ENCODE data around the gene AKR1D1.
"Not testable (repeated sequence)": the region's sequence is repeated elsewhere in the genome, so short reads cannot be mapped to it uniquely, and the experiment has no call there.

The AKR1D1 gene

DNA sequence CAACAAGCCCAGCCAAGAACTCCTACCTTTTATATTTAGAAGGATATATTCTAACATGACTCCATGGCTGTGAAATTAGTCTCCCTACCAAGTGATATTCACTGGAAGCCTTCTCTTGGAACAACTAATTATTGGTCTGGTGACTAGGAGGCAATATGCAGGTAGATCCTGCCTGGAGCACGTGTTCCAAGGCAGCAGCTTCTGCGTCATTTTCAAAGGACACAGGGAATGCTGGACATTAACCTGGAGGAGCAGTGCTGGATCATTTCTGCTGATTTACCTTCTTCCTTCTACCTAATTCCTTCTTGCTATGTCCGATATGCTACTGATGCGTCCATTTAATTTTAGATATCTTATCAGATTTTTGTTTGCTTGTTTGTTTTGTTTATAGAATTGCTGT is 5.6 kb downstream of the AKR1D1 start:
- no peaks in the 10 kb centered on the region for H3K27me3 ChIP-seq

DNA sequence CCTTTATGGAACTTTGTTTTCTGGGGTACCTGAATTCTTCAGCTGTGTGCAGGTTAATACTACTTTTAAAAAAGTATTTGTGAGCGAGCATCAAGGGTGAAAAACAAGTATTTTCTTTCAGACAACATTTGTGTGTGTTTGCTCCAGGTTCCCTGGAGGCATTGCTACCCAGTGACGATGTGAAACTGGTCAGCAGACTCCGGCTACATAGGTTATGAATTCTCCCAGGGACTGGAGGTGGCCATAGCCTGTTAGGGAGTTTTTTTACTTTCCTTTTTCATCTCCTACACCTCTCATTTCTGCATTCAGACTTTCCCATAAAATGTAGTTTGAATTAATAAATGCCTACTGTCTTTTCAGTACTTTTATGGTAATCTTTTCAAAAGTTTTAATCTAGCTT is 7.6 kb downstream of the AKR1D1 start:
- no peaks in the 10 kb centered on the region for H3K36me3 ChIP-seq
- H3K4me1 ChIP-seq (ENCODE audit: control insufficient read depth in 1 of 2, insufficient read depth in 1 of 2, low read depth in 1 of 2, low read length in 1 of 2), result peaks cover 0 to under 1% of the 10 kb centered on the region in 2 experiments
- TF ChIP-seq, protein P1, sequence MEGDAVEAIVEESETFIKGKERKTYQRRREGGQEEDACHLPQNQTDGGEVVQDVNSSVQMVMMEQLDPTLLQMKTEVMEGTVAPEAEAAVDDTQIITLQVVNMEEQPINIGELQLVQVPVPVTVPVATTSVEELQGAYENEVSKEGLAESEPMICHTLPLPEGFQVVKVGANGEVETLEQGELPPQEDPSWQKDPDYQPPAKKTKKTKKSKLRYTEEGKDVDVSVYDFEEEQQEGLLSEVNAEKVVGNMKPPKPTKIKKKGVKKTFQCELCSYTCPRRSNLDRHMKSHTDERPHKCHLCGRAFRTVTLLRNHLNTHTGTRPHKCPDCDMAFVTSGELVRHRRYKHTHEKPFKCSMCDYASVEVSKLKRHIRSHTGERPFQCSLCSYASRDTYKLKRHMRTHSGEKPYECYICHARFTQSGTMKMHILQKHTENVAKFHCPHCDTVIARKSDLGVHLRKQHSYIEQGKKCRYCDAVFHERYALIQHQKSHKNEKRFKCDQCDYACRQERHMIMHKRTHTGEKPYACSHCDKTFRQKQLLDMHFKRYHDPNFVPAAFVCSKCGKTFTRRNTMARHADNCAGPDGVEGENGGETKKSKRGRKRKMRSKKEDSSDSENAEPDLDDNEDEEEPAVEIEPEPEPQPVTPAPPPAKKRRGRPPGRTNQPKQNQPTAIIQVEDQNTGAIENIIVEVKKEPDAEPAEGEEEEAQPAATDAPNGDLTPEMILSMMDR (IDR thresholded peaks at IDR 0.05), result no peak
- no peaks in the 10 kb centered on the region for H3K9me3 ChIP-seq
- H3K27me3 ChIP-seq, result no peaks in the 10 kb centered on the region
- no peak overlapping the region for H3K27ac ChIP-seq
- H3K4me3 ChIP-seq (ENCODE audit: low read depth in 1 of 2, low read length in 1 of 2), result no peak overlapping the region

More for the DNA sequence above, 5.6 kb downstream of the AKR1D1 start:
- Histone ChIP-seq H3K36me3 (no peaks in the 10 kb centered on the region), H3K27ac (no peak overlapping the region), H3K9me3 (no peaks in the 10 kb centered on the region), H3K4me3 (ENCODE audit: low read depth in 1 of 2, low read length in 1 of 2) (no peak overlapping the region), H3K4me1 (ENCODE audit: control insufficient read depth in 1 of 2, insufficient read depth in 1 of 2, low read depth in 1 of 2, low read length in 1 of 2) (no peaks in the 10 kb centered on the region)
- TF ChIP-seq, protein P1 (IDR thresholded peaks at IDR 0.05), result no peak

DNA sequence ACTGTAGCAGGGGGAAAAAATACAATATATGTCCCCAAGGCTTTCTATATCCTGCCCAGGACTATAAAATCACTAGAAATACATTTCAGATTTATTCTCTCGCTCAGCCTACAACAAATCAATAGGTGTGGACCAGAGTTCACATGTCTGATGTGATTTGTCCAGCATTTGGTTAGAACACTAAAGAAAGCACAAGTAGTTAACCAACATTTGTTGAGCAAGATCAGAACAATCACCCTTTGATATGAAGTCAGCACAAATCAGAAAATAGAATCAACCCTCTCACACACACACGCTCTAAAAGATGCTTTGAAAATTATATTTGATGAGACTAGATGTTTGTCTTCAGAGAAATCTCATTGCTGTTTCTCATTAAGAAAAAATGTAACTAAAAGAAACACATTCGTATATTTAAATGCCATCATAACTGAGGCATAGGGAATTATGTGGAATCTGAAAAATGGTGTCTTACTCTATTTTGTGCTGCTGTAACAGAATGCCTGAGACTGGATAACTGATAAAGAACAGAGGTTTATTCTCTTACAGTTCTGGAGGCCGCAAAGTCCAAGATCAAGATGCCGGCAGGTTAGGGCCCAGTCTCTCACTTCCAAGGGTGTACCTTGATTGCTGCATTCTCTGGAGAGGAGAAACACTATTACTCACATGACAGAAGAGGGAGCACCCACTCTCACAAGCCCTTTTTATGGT is 10.5 kb downstream of the AKR1D1 start:
- Histone ChIP-seq H3K4me1 (ENCODE audit: control insufficient read depth in 1 of 2, insufficient read depth in 1 of 2, low read depth in 1 of 2, low read length in 1 of 2) (peaks cover 23 to 27% of the 10 kb centered on the region in 2 experiments), H3K27ac (no peak overlapping the region), H3K4me3 (ENCODE audit: low read depth in 1 of 2, low read length in 1 of 2) (no peak overlapping the region), H3K9me3 (no peaks in the 10 kb centered on the region), H3K27me3 (no peaks in the 10 kb centered on the region), H3K36me3 (no peaks in the 10 kb centered on the region)
- TF ChIP-seq, protein P1 (IDR thresholded peaks at IDR 0.05), result no peak

- TF ChIP-seq, protein P1 (IDR thresholded peaks at IDR 0.05), result no peak
- Histone ChIP-seq H3K4me1 (ENCODE audit: control insufficient read depth in 1 of 2, insufficient read depth in 1 of 2, low read depth in 1 of 2, low read length in 1 of 2) (peaks cover 23 to 27% of the 10 kb centered on the region in 2 experiments), H3K27ac (peak overlapping the region; percentile 33), H3K9me3 (no peaks in the 10 kb centered on the region), H3K36me3 (no peaks in the 10 kb centered on the region), H3K27me3 (no peaks in the 10 kb centered on the region), H3K4me3 (ENCODE audit: low read depth in 1 of 2, low read length in 1 of 2) (no peak overlapping the region)
Measured at GRCh38 chr7:138089080-138089901, 13.0 kb downstream of the AKR1D1 start.

DNA sequence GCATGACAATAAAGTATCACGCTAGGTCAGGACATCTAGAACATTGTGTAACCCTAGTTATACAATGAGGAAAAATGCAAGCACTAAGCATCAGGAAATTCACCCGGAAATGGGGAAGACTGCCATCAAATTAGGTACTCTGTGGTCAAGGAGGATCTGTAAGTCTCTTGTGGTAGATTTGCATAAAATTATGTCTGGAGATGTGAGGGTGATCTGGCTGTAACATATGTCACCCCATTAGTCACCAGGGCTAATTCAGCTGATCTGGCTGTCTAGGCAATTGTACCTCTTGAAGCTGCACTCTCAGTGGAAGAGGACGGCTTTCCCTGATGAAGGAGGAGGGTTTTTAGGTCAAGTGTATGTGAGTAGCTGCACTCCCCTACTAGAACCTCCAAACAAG is 14.8 kb downstream of the AKR1D1 start:
- Histone ChIP-seq H3K27ac (no peak overlapping the region), H3K9me3 (no peaks in the 10 kb centered on the region), H3K4me3 (ENCODE audit: low read depth in 1 of 2, low read length in 1 of 2) (no peak overlapping the region), H3K27me3 (no peaks in the 10 kb centered on the region), H3K36me3 (no peaks in the 10 kb centered on the region), H3K4me1 (ENCODE audit: control insufficient read depth in 1 of 2, insufficient read depth in 1 of 2, low read depth in 1 of 2, low read length in 1 of 2) (peaks cover 23 to 27% of the 10 kb centered on the region in 2 experiments)
- TF ChIP-seq, protein P1 (IDR thresholded peaks at IDR 0.05), result no peak

GRCh38 chr7:138091840-138092239 is 15.6 kb downstream of the AKR1D1 start:
- not testable (repeated sequence) for H3K4me3 ChIP-seq (ENCODE audit: low read depth in 1 of 2, low read length in 1 of 2); H3K36me3 ChIP-seq; H3K27ac ChIP-seq; H3K27me3 ChIP-seq; H3K9me3 ChIP-seq
- H3K4me1 ChIP-seq (ENCODE audit: control insufficient read depth in 1 of 2, insufficient read depth in 1 of 2, low read depth in 1 of 2, low read length in 1 of 2), result peaks cover 23 to 27% of the 10 kb centered on the region in 2 experiments

All from neutrophil (primary cell).